Panc1 (cell line): ENCODE data around the gene SLC35F1. TPM values are rescaled to one million over a fixed set of nuclear protein-coding genes. Genes with fewer than 3 reads are reported as not detected.

Experiments
- ATAC-seq: fragments of 200-7000 bp; cut with Tn5 transposase; 2 replicates; pipeline ENCODE4 v1.9.1; 2020; ENCODE audit warnings: mild to moderate bottlenecking, moderate library complexity
- BruUV-seq: library from RNA; stranded (reverse); fragments of 400-500 nt; replicated peaks from 2 replicates; lab custom pipeline; 2021; lab: Mats Ljungman, UMichigan
- CTCF ChIA-PET: fragments of 300-600 bp; sonication (Branson Sonifier 250); formaldehyde crosslinking; loops from one replicate; lab custom pipeline; 2022; ENCODE audit warnings: antibody characterized with exemption; lab: Charles Lee
- POLR2A ChIA-PET: fragments of 300-600 bp; sonication (Branson Sonifier 250); formaldehyde crosslinking; loops from one replicate; lab custom pipeline; 2022; ENCODE audit warnings: antibody characterized with exemption; lab: Charles Lee
- DNase-seq: peaks from one replicate; pipeline ENCODE4 v3.0.0-alpha.2; 2010; ENCODE audit warnings: low read depth, low spot score
- H3K27ac ChIP-seq: 2 replicates; pipeline ENCODE4 v1.5.1; 2011; ENCODE audit warnings: mild to moderate bottlenecking, low read length, inconsistent platforms
- H3K27me3 ChIP-seq: fragments of 200-500 bp; sonication (Bioruptor generic); 2 replicates; pipeline ENCODE4 v1.6.0; 2014; ENCODE audit warnings: low read length, inconsistent platforms; ENCODE audit not compliant: control insufficient read depth, insufficient read depth
- H3K36me3 ChIP-seq: fragments of 200-500 bp; sonication (Bioruptor generic); 2 replicates; pipeline ENCODE4 v1.5.1; 2014; ENCODE audit warnings: inconsistent platforms, mild to moderate bottlenecking, low read length, moderate library complexity; ENCODE audit not compliant: control insufficient read depth, insufficient read depth
- H3K4me1 ChIP-seq: 2 replicates; pipeline ENCODE4 v1.5.1; 2011; ENCODE audit warnings: inconsistent platforms, mild to moderate bottlenecking, low read length, moderate library complexity; ENCODE audit not compliant: control insufficient read depth, insufficient read depth
- H3K4me3 ChIP-seq, 2 experiments: 2 replicates each; pipeline ENCODE4 v1.5.1; 2011 to 2012; ENCODE audit warnings: low read depth in 2 of 2, low read length in 2 of 2, mild to moderate bottlenecking in 2 of 2, inconsistent platforms in 1 of 2, moderate library complexity in 1 of 2
- H3K9me3 ChIP-seq: fragments of 200-500 bp; sonication (Bioruptor generic); 2 replicates; pipeline ENCODE4 v1.5.1; 2014; ENCODE audit warnings: low read depth, mild to moderate bottlenecking, inconsistent platforms, low read length, moderate library complexity; ENCODE audit not compliant: control insufficient read depth, insufficient read depth
- POLR2AphosphoS5 ChIP-seq: IDR thresholded peaks from 2 replicates; pipeline ENCODE4 v1.6.1; 2012; ENCODE audit warnings: mild to moderate bottlenecking, low read depth, low read length, moderate library complexity
- SIN3A ChIP-seq: IDR thresholded peaks from 2 replicates; pipeline ENCODE4 v1.6.1; 2012; ENCODE audit warnings: low read depth, mild to moderate bottlenecking, low read length, moderate library complexity, borderline replicate concordance; ENCODE audit not compliant: insufficient read depth
- TCF7L2 ChIP-seq: IDR thresholded peaks from 2 replicates; pipeline ENCODE4 v1.6.1; 2011; ENCODE audit warnings: mild to moderate bottlenecking, low read depth, low read length, inconsistent platforms
- in situ Hi-C: cut with HindIII; loops from 2 replicates; pipeline ENCODE4 v1.10.0; 2016; ENCODE audit warnings: low sequenced_read_pairs, low pct_unique_long_range_greater_than_20kb
- intact Hi-C: fragments of 100-400 bp; cut with micrococcal nuclease; formaldehyde crosslinking; loops from one replicate; pipeline ENCODE4 v1.10.0; 2022; ENCODE audit not compliant: unreplicated experiment
- total RNA-seq: library from RNA; stranded (reverse); gene quantifications from one replicate; pipeline ENCODE4 v1.2.1, GENCODE V29; 2021; ENCODE audit not compliant: unreplicated experiment
- TF ChIP-seq, protein P1 (sequence below): fragments of 450-650 bp; IDR thresholded peaks from 2 replicates; pipeline ENCODE4 v1.5.1; 2017; ENCODE audit warnings: mild to moderate bottlenecking
- TF ChIP-seq, protein P2 (sequence below), 2 experiments: IDR thresholded peaks; 2 replicates each; pipeline ENCODE4 v1.6.1; 2011 to 2012; ENCODE audit warnings: low read depth in 2 of 2, control low read depth in 1 of 2, low read length in 1 of 2, mild to moderate bottlenecking in 1 of 2, moderate library complexity in 1 of 2; ENCODE audit not compliant: insufficient read depth in 1 of 2

SLC35F1 gene
- total RNA-seq, 1 experiment from 2014 or later, result not detected

- TF ChIP-seq, protein P1, sequence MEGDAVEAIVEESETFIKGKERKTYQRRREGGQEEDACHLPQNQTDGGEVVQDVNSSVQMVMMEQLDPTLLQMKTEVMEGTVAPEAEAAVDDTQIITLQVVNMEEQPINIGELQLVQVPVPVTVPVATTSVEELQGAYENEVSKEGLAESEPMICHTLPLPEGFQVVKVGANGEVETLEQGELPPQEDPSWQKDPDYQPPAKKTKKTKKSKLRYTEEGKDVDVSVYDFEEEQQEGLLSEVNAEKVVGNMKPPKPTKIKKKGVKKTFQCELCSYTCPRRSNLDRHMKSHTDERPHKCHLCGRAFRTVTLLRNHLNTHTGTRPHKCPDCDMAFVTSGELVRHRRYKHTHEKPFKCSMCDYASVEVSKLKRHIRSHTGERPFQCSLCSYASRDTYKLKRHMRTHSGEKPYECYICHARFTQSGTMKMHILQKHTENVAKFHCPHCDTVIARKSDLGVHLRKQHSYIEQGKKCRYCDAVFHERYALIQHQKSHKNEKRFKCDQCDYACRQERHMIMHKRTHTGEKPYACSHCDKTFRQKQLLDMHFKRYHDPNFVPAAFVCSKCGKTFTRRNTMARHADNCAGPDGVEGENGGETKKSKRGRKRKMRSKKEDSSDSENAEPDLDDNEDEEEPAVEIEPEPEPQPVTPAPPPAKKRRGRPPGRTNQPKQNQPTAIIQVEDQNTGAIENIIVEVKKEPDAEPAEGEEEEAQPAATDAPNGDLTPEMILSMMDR, result no peak
- TF ChIP-seq SIN3A, result no peak
- no peak for TF ChIP-seq POLR2AphosphoS5
- TF ChIP-seq, protein P2, sequence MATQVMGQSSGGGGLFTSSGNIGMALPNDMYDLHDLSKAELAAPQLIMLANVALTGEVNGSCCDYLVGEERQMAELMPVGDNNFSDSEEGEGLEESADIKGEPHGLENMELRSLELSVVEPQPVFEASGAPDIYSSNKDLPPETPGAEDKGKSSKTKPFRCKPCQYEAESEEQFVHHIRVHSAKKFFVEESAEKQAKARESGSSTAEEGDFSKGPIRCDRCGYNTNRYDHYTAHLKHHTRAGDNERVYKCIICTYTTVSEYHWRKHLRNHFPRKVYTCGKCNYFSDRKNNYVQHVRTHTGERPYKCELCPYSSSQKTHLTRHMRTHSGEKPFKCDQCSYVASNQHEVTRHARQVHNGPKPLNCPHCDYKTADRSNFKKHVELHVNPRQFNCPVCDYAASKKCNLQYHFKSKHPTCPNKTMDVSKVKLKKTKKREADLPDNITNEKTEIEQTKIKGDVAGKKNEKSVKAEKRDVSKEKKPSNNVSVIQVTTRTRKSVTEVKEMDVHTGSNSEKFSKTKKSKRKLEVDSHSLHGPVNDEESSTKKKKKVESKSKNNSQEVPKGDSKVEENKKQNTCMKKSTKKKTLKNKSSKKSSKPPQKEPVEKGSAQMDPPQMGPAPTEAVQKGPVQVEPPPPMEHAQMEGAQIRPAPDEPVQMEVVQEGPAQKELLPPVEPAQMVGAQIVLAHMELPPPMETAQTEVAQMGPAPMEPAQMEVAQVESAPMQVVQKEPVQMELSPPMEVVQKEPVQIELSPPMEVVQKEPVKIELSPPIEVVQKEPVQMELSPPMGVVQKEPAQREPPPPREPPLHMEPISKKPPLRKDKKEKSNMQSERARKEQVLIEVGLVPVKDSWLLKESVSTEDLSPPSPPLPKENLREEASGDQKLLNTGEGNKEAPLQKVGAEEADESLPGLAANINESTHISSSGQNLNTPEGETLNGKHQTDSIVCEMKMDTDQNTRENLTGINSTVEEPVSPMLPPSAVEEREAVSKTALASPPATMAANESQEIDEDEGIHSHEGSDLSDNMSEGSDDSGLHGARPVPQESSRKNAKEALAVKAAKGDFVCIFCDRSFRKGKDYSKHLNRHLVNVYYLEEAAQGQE (IDR thresholded peaks at IDR 0.05; ENCODE audit: insufficient read depth in 1 of 2, low read depth in 2 of 2, low read length in 1 of 2), result no peak
- no peak for TF ChIP-seq TCF7L2
- H3K4me3 ChIP-seq, result no peak overlapping the region
- H3K36me3 ChIP-seq, result no peaks in the 10 kb centered on the region
- no TSS peak for BruUV-seq
- no peak overlapping the region for H3K27ac ChIP-seq
- in situ Hi-C loops (no loop called here), intact Hi-C loops (no loop called here)
- H3K9me3 ChIP-seq, result no peaks in the 10 kb centered on the region
- ATAC-seq (no peak), DNase-seq (no peak)
- CTCF ChIA-PET, result no interaction called here
- no peaks in the 10 kb centered on the region for H3K4me1 ChIP-seq
- POLR2A ChIA-PET, result no interaction called here
- no peaks in the 10 kb centered on the region for H3K27me3 ChIP-seq
Measured at GRCh38 chr6:118198746-118199145, 291.7 kb downstream of the SLC35F1 start.

GRCh38 chr6:118200160-118200559 lies 293.1 kb downstream of the SLC35F1 start:
- H3K27me3 ChIP-seq, result no peaks in the 10 kb centered on the region
- H3K27ac ChIP-seq, result no peak overlapping the region
- ChIA-PET POLR2A (no interaction called here), CTCF (no interaction called here)
- BruUV-seq, result no TSS peak
- DNase-seq (no peak), ATAC-seq (no peak)
- TF ChIP-seq SIN3A (no peak), TCF7L2 (no peak), POLR2AphosphoS5 (no peak)
- TF ChIP-seq, protein P2 (IDR thresholded peaks at IDR 0.05; ENCODE audit: insufficient read depth in 1 of 2, low read depth in 2 of 2, low read length in 1 of 2), result no peak
- TF ChIP-seq, protein P1, result no peak
- H3K4me3 ChIP-seq, result no peak overlapping the region
- no peaks in the 10 kb centered on the region for H3K4me1 ChIP-seq
- in situ Hi-C loops (no loop called here), intact Hi-C loops (no loop called here)
- H3K36me3 ChIP-seq, result no peaks in the 10 kb centered on the region
- H3K9me3 ChIP-seq, result no peaks in the 10 kb centered on the region
